ENCODE measurements around the gene MXD3.

DNA sequence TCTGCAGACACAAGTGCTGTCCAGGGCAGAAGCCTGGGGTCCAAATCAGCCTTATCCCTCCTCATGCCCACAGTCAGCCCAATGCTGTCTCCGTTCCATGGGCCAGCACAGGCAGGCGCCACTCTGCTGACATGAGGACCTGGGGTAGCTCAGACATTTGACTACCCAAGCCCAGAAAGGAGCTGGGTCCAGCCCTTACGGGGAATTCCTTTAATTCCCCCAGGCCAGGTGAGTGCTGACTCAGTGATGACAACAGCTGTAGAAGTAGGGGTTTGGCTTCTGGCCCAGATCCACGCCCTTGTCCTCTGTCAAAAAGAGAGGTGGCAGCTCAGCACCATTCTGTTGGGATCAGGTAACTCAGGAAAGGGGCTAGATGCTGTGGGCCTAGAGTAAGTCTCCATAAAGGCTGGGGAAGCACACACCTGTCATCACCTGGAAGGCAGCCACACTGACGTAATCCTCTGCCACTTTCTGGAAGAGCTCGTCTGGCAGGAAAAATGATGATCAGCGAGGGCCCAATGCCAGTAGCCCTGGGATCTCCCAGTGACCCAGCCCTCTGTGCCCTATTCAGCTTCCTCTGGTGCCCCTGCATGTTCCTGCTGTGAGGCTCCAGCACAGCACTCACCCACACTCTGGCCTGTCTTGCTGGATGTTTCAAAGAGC is 10.1 kb downstream of the MXD3 start:
- TF ChIP-seq POLR2A (IDR thresholded peaks at IDR 0.05; ENCODE audit: low read length) (no peak), GATA1 (IDR thresholded peaks at IDR 0.05; ENCODE audit: low read depth, low read length) (no peak)
